ENCODE measurements around the gene SSR2.
"Not testable (repeated sequence)": the region's sequence is repeated elsewhere in the genome, so short reads cannot be mapped to it uniquely, and the experiment has no call there.

The SSR2 gene

GRCh38 chr1:156048663-156049258 lies 28.0 kb upstream of the SSR2 start:
- no peak for DNase-seq (ENCODE audit: low spot score)

GRCh38 chr1:156045076-156045475 lies 24.3 kb upstream of the SSR2 start:
- no peak for DNase-seq (ENCODE audit: low spot score)

GRCh38 chr1:156042828-156043227 lies 22.1 kb upstream of the SSR2 start:
- no peak for DNase-seq (ENCODE audit: low spot score)

GRCh38 chr1:156034991-156035390 lies 14.2 kb upstream of the SSR2 start:
- not testable (repeated sequence) for DNase-seq (ENCODE audit: low spot score)

GRCh38 chr1:156033011-156033410 lies 12.3 kb upstream of the SSR2 start:
- DNase-seq (ENCODE audit: low spot score), result no peak

- no peak for DNase-seq (ENCODE audit: low spot score)
These were observed 5.8 kb upstream of the SSR2 start for GRCh38 chr1:156026588-156026987.

- DNase-seq (ENCODE audit: low spot score), result peak; percentile 61
These were observed 5.1 kb upstream of the SSR2 start for GRCh38 chr1:156025876-156026275.

- DNase-seq (ENCODE audit: low spot score), result no peak
These were observed 4.0 kb upstream of the SSR2 start for GRCh38 chr1:156024801-156025200.

GRCh38 chr1:156021954-156022353 lies 1.2 kb upstream of the SSR2 start:
- no peak for DNase-seq (ENCODE audit: low spot score)

- no peak for DNase-seq (ENCODE audit: low spot score)
These were observed 310 bp upstream of the SSR2 start for GRCh38 chr1:156021093-156021428.

GRCh38 chr1:156019946-156020292 lies 832 bp downstream of the SSR2 start:
- DNase-seq (ENCODE audit: low spot score), result no peak

- DNase-seq (ENCODE audit: low spot score), result no peak
These were observed 5.9 kb downstream of the SSR2 start for GRCh38 chr1:156014829-156015228.

GRCh38 chr1:156012051-156012817 lies 8.5 kb downstream of the SSR2 start:
- no peak for DNase-seq (ENCODE audit: low spot score)

GRCh38 chr1:156009404-156009803 lies 11.3 kb downstream of the SSR2 start:
- no peak for DNase-seq (ENCODE audit: low spot score)

- DNase-seq (ENCODE audit: low spot score), result no peak
These were observed 13.9 kb downstream of the SSR2 start for GRCh38 chr1:156006666-156007376.

GRCh38 chr1:156004843-156005584 lies 15.7 kb downstream of the SSR2 start:
- DNase-seq (ENCODE audit: low spot score), result no peak

GRCh38 chr1:156003923-156004188 lies 16.9 kb downstream of the SSR2 start:
- no peak for DNase-seq (ENCODE audit: low spot score)

- DNase-seq (ENCODE audit: low spot score), result no peak
These were observed 18.4 kb downstream of the SSR2 start for GRCh38 chr1:156002188-156002911.

- no peak for DNase-seq (ENCODE audit: low spot score)
These were observed 19.0 kb downstream of the SSR2 start for GRCh38 chr1:156001662-156002171.

- DNase-seq (ENCODE audit: low spot score), result no peak
These were observed 19.6 kb downstream of the SSR2 start for GRCh38 chr1:156001021-156001661.

GRCh38 chr1:155999964-156000363 lies 20.8 kb downstream of the SSR2 start:
- no peak for DNase-seq (ENCODE audit: low spot score)

GRCh38 chr1:155996166-155996565 lies 24.6 kb downstream of the SSR2 start:
- DNase-seq (ENCODE audit: low spot score), result no peak

All from AG08396 (cell line).